ENCODE results near the gene ELN.

The ELN gene

GRCh38 chr7:74020390-74020789 lies 7.6 kb upstream of the ELN start:
- no peak for TF ChIP-seq MYC (IDR thresholded peaks at IDR 0.05; ENCODE audit: low read depth, low read length)
- TF ChIP-seq POLR2A (IDR thresholded peaks at IDR 0.05; ENCODE audit: extremely low read depth, insufficient read length), result no peak
- no peak for TF ChIP-seq MAX (IDR thresholded peaks at IDR 0.05; ENCODE audit: low read depth, low read length)
- TF ChIP-seq CTCF (IDR thresholded peaks at IDR 0.05; ENCODE audit: low read depth, low read length), result no peak
- no peak for DNase-seq (ENCODE audit: low read depth)
- H3K4me3 ChIP-seq (ENCODE audit: low read depth, low read length), result no peak overlapping the region

GRCh38 chr7:74021546-74022320 lies 6.2 kb upstream of the ELN start:
- no peak for DNase-seq (ENCODE audit: low read depth)
- TF ChIP-seq CTCF (IDR thresholded peaks at IDR 0.05; ENCODE audit: low read depth, low read length) (no peak), POLR2A (IDR thresholded peaks at IDR 0.05; ENCODE audit: extremely low read depth, insufficient read length) (no peak), MYC (IDR thresholded peaks at IDR 0.05; ENCODE audit: low read depth, low read length) (no peak), MAX (IDR thresholded peaks at IDR 0.05; ENCODE audit: low read depth, low read length) (no peak)
- no peak overlapping the region for H3K4me3 ChIP-seq (ENCODE audit: low read depth, low read length)

- H3K4me3 ChIP-seq (ENCODE audit: low read depth, low read length), result no peak overlapping the region
- no peak for DNase-seq (ENCODE audit: low read depth)
- TF ChIP-seq MAX (IDR thresholded peaks at IDR 0.05; ENCODE audit: low read depth, low read length) (no peak), POLR2A (IDR thresholded peaks at IDR 0.05; ENCODE audit: extremely low read depth, insufficient read length) (no peak), MYC (IDR thresholded peaks at IDR 0.05; ENCODE audit: low read depth, low read length) (no peak), CTCF (IDR thresholded peaks at IDR 0.05; ENCODE audit: low read depth, low read length) (no peak)
These were observed 5.5 kb upstream of the ELN start for GRCh38 chr7:74022507-74022906.

- no peak for TF ChIP-seq CTCF (IDR thresholded peaks at IDR 0.05; ENCODE audit: low read depth, low read length)
- TF ChIP-seq MYC (IDR thresholded peaks at IDR 0.05; ENCODE audit: low read depth, low read length), result no peak; the same call in 1 of the 2 replicates
- TF ChIP-seq POLR2A (IDR thresholded peaks at IDR 0.05; ENCODE audit: extremely low read depth, insufficient read length), result no peak
- no peak for TF ChIP-seq MAX (IDR thresholded peaks at IDR 0.05; ENCODE audit: low read depth, low read length)
- H3K4me3 ChIP-seq (ENCODE audit: low read depth, low read length), result no peak overlapping the region
- peak; percentile 70 for DNase-seq (ENCODE audit: low read depth)
These were observed 4.9 kb upstream of the ELN start for GRCh38 chr7:74023092-74023536.

- TF ChIP-seq MYC (IDR thresholded peaks at IDR 0.05; ENCODE audit: low read depth, low read length) (no peak), MAX (IDR thresholded peaks at IDR 0.05; ENCODE audit: low read depth, low read length) (no peak), CTCF (IDR thresholded peaks at IDR 0.05; ENCODE audit: low read depth, low read length) (no peak), POLR2A (IDR thresholded peaks at IDR 0.05; ENCODE audit: extremely low read depth, insufficient read length) (no peak)
- DNase-seq (ENCODE audit: low read depth), result no peak
These were observed 4.2 kb upstream of the ELN start for GRCh38 chr7:74023786-74024185.

More at GRCh38 chr7:74023786-74024185, 4.2 kb upstream of the ELN start:
- no peak overlapping the region for H3K4me3 ChIP-seq (ENCODE audit: low read depth, low read length)
